MG63 (cell line): ENCODE measurements around the gene UNCX. TPM values are rescaled to one million over a fixed set of nuclear protein-coding genes. Genes with fewer than 3 reads are reported as not detected.
"Not testable (repeated sequence)": the region's sequence is repeated elsewhere in the genome, so short reads cannot be mapped to it uniquely, and the experiment has no call there.

ENCODE experiments used
- DNase-seq: peaks from one replicate; pipeline ENCODE4 v3.0.0-alpha.2; 2020
- H3K27me3 ChIP-seq: fragments of 250-450 bp; sonication (Bioruptor Pico); 2 replicates; pipeline ENCODE4 v1.5.1; 2020; ENCODE audit warnings: mild to moderate bottlenecking, moderate library complexity
- H3K36me3 ChIP-seq: fragments of 250-450 bp; sonication (Bioruptor Pico); 2 replicates; pipeline ENCODE4 v1.5.1; 2020; ENCODE audit warnings: mild to moderate bottlenecking, moderate library complexity
- H3K4me3 ChIP-seq: fragments of 250-450 bp; sonication (Bioruptor Pico); 2 replicates; pipeline ENCODE4 v1.5.1; 2020; ENCODE audit warnings: mild to moderate bottlenecking, moderate library complexity
- H3K9me3 ChIP-seq: fragments of 250-450 bp; sonication (Bioruptor Pico); 2 replicates; pipeline ENCODE4 v1.5.1; 2020; ENCODE audit warnings: mild to moderate bottlenecking, moderate library complexity
- total RNA-seq: library from RNA; depleted of rRNA; stranded (reverse); fragments of >200 nt; shearing (Covaris generic); gene quantifications from 2 replicates; pipeline ENCODE4 v1.2.3, GENCODE V29; 2014; ENCODE audit warnings: low replicate concordance

Gene UNCX
- total RNA-seq, 1 experiment from 2014 or later = not detected

GRCh38 chr7:1257221-1257620 lies 24.5 kb downstream of the UNCX start:
- H3K4me3 ChIP-seq = no peak overlapping the region
- no peaks in the 10 kb centered on the region for H3K36me3 ChIP-seq
- DNase-seq = no peak
- no peaks in the 10 kb centered on the region for H3K9me3 ChIP-seq
- H3K27me3 ChIP-seq = peaks cover 4% of the 10 kb centered on the region; the same call in 1 of the 2 replicates

- Histone ChIP-seq H3K4me3 (no peak overlapping the region), H3K9me3 (no peaks in the 10 kb centered on the region), H3K36me3 (no peaks in the 10 kb centered on the region), H3K27me3 (peaks cover 4% of the 10 kb centered on the region; the same call in 1 of the 2 replicates)
- no peak for DNase-seq
These were observed 25.2 kb downstream of the UNCX start for GRCh38 chr7:1257863-1258262.

GRCh38 chr7:1259621-1260243 lies 27.1 kb downstream of the UNCX start:
- H3K9me3 ChIP-seq = no peaks in the 10 kb centered on the region
- peaks cover 19% of the 10 kb centered on the region for H3K27me3 ChIP-seq
- DNase-seq = no peak
- no peaks in the 10 kb centered on the region for H3K36me3 ChIP-seq
- H3K4me3 ChIP-seq = no peak overlapping the region

- Histone ChIP-seq H3K9me3 (no peaks in the 10 kb centered on the region), H3K27me3 (peaks cover 19% of the 10 kb centered on the region), H3K4me3 (no peak overlapping the region), H3K36me3 (no peaks in the 10 kb centered on the region)
- DNase-seq = no peak
These were observed 27.6 kb downstream of the UNCX start for GRCh38 chr7:1260244-1260635.

GRCh38 chr7:1261036-1261435 lies 28.4 kb downstream of the UNCX start:
- H3K27me3 ChIP-seq = peaks cover 19% of the 10 kb centered on the region
- not testable (repeated sequence) for H3K36me3 ChIP-seq, DNase-seq

GRCh38 chr7:1262441-1262840 lies 29.8 kb downstream of the UNCX start:
- H3K36me3 ChIP-seq = no peaks in the 10 kb centered on the region
- peaks cover 17% of the 10 kb centered on the region for H3K27me3 ChIP-seq
- no peak overlapping the region for H3K4me3 ChIP-seq
- DNase-seq = no peak
- no peaks in the 10 kb centered on the region for H3K9me3 ChIP-seq

More at GRCh38 chr7:1261036-1261435, 28.4 kb downstream of the UNCX start:
- not testable (repeated sequence) for H3K9me3 ChIP-seq, H3K4me3 ChIP-seq

GRCh38 chr7:1263391-1263951 lies 30.8 kb downstream of the UNCX start:
- H3K4me3 ChIP-seq = no peak overlapping the region
- no peaks in the 10 kb centered on the region for H3K36me3 ChIP-seq
- no peak for DNase-seq
- no peaks in the 10 kb centered on the region for H3K9me3 ChIP-seq
- peaks cover 17% of the 10 kb centered on the region for H3K27me3 ChIP-seq

- H3K9me3 ChIP-seq = no peaks in the 10 kb centered on the region
- no peaks in the 10 kb centered on the region for H3K36me3 ChIP-seq
- DNase-seq = no peak
- H3K4me3 ChIP-seq = no peak overlapping the region
- H3K27me3 ChIP-seq = peaks cover 21% of the 10 kb centered on the region
These were observed 31.9 kb downstream of the UNCX start for GRCh38 chr7:1264345-1265280.

GRCh38 chr7:1267016-1267900 lies 34.6 kb downstream of the UNCX start:
- Histone ChIP-seq H3K27me3 (peaks cover 24% of the 10 kb centered on the region), H3K9me3 (no peaks in the 10 kb centered on the region), H3K4me3 (no peak overlapping the region), H3K36me3 (no peaks in the 10 kb centered on the region)
- no peak for DNase-seq

- Histone ChIP-seq H3K4me3 (no peak overlapping the region), H3K27me3 (peaks cover 21% of the 10 kb centered on the region), H3K36me3 (no peaks in the 10 kb centered on the region), H3K9me3 (no peaks in the 10 kb centered on the region)
- no peak for DNase-seq
These were observed 35.6 kb downstream of the UNCX start for GRCh38 chr7:1268076-1268815.

GRCh38 chr7:1268866-1269265 lies 36.2 kb downstream of the UNCX start:
- H3K36me3 ChIP-seq = no peaks in the 10 kb centered on the region
- peaks cover 15% of the 10 kb centered on the region for H3K27me3 ChIP-seq
- no peak overlapping the region for H3K4me3 ChIP-seq
- H3K9me3 ChIP-seq = no peaks in the 10 kb centered on the region
- no peak for DNase-seq

GRCh38 chr7:1269336-1269890 lies 36.7 kb downstream of the UNCX start:
- no peak for DNase-seq
- H3K36me3 ChIP-seq = no peaks in the 10 kb centered on the region
- peaks cover 10% of the 10 kb centered on the region for H3K27me3 ChIP-seq
- H3K4me3 ChIP-seq = no peak overlapping the region
- H3K9me3 ChIP-seq = no peaks in the 10 kb centered on the region

- no peaks in the 10 kb centered on the region for H3K9me3 ChIP-seq
- DNase-seq = no peak
- H3K27me3 ChIP-seq = peaks cover 7% of the 10 kb centered on the region
- no peaks in the 10 kb centered on the region for H3K36me3 ChIP-seq
- no peak overlapping the region for H3K4me3 ChIP-seq
These were observed 37.5 kb downstream of the UNCX start for GRCh38 chr7:1270181-1270580.

GRCh38 chr7:1271046-1271445 lies 38.4 kb downstream of the UNCX start:
- H3K36me3 ChIP-seq = no peaks in the 10 kb centered on the region
- no peak overlapping the region for H3K4me3 ChIP-seq
- no peaks in the 10 kb centered on the region for H3K9me3 ChIP-seq
- H3K27me3 ChIP-seq = peaks cover 7% of the 10 kb centered on the region
- DNase-seq = no peak

- DNase-seq = no peak
These were observed 39.0 kb downstream of the UNCX start for GRCh38 chr7:1271656-1272055.

GRCh38 chr7:1272136-1272535 lies 39.5 kb downstream of the UNCX start:
- not testable (repeated sequence) for H3K4me3 ChIP-seq, H3K36me3 ChIP-seq, DNase-seq, H3K27me3 ChIP-seq, H3K9me3 ChIP-seq

More at GRCh38 chr7:1271656-1272055, 39.0 kb downstream of the UNCX start:
- Histone ChIP-seq H3K4me3 (no peak overlapping the region), H3K9me3 (no peaks in the 10 kb centered on the region), H3K36me3 (no peaks in the 10 kb centered on the region), H3K27me3 (peaks cover 7% of the 10 kb centered on the region)
